ENCODE measurements around the gene SPTAN1.
"Not testable (repeated sequence)": the region's sequence is repeated elsewhere in the genome, so short reads cannot be mapped to it uniquely, and the experiment has no call there.

The SPTAN1 gene

DNA sequence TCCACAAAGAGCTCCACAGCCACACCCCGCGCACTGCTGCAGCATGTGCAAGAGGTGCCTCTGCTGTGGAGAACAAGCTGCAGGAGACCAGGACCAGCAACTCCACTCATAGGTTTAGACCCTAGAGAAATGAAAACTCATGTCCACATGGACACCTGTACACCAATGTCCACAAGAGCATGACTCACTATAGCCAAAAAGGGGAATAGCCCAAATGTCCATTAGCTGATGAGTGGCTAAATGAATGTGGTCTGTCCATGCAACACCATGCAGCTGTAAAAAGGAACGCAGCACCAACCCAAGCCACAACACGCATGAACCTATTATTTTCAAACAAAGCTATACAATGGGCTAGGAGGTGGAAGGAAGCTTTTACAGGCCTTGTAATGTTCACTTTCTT is 86.2 kb downstream of the SPTAN1 start:
- Mint-ChIP-seq H3K4me3 (no peak overlapping the region), H3K36me3 (no peaks in the 10 kb centered on the region), H3K27ac (no peak overlapping the region), H3K4me1 (ENCODE audit: low read depth) (no peaks in the 10 kb centered on the region), H3K27me3 (no peaks in the 10 kb centered on the region), H3K9me3 (ENCODE audit: low read depth) (no peaks in the 10 kb centered on the region)

DNA sequence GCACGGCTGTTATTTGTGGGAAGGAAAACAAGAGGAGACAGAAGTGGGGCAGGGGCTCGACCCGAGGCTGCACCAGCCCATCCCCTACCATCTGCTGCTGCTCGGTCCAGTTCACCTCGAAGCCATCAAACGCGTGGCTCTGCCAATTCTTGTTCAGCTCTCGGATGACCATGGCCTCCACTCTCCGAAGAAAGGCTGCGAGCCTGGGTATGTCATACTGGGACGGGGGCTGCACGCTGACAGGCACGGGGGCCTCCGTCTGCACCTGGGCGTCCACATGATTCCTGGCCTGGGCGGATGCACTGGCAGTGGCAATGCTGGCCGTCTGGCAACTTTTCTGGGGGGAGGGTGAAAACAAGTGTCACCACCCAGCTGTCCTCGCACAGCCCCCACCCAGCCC is 88.2 kb downstream of the SPTAN1 start:
- Mint-ChIP-seq H3K27ac (no peak overlapping the region), H3K27me3 (no peaks in the 10 kb centered on the region)

DNA sequence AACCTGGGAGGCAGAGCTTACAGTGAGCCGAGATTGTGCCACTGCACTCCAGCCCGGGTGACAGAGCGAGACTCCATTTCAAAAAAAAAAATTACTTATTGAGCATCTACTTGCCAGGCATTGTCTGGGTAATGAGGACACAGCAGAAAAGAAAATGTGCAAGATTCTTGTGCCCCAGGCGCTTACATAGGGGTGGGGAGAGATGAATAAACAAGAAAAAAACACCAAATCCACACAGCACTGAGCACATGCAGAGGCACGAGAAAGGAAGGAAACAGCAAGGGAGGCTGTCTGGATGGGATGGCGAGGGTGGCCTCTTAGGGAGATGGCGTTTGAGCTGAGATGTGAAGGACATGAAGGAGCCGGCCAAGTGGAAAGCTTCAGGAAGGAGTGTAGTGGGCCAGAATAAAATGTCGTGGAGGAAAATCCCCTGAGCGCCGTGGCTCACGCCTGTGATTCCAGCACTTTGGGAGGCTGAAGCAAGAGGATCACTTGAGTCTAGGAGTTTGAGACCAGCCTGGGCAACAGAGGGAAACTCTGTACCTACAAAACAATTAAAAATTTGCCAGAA is 90.4 kb downstream of the SPTAN1 start:
- Mint-ChIP-seq H3K9me3 (ENCODE audit: low read depth) (no peaks in the 10 kb centered on the region), H3K36me3 (no peaks in the 10 kb centered on the region), H3K4me1 (ENCODE audit: low read depth) (no peaks in the 10 kb centered on the region), H3K27me3 (no peaks in the 10 kb centered on the region), H3K27ac (no peak overlapping the region), H3K4me3 (no peak overlapping the region)

More for the DNA sequence above, 88.2 kb downstream of the SPTAN1 start:
- Mint-ChIP-seq H3K4me3 (no peak overlapping the region), H3K4me1 (ENCODE audit: low read depth) (no peaks in the 10 kb centered on the region), H3K36me3 (no peaks in the 10 kb centered on the region), H3K9me3 (ENCODE audit: low read depth) (no peaks in the 10 kb centered on the region)

DNA sequence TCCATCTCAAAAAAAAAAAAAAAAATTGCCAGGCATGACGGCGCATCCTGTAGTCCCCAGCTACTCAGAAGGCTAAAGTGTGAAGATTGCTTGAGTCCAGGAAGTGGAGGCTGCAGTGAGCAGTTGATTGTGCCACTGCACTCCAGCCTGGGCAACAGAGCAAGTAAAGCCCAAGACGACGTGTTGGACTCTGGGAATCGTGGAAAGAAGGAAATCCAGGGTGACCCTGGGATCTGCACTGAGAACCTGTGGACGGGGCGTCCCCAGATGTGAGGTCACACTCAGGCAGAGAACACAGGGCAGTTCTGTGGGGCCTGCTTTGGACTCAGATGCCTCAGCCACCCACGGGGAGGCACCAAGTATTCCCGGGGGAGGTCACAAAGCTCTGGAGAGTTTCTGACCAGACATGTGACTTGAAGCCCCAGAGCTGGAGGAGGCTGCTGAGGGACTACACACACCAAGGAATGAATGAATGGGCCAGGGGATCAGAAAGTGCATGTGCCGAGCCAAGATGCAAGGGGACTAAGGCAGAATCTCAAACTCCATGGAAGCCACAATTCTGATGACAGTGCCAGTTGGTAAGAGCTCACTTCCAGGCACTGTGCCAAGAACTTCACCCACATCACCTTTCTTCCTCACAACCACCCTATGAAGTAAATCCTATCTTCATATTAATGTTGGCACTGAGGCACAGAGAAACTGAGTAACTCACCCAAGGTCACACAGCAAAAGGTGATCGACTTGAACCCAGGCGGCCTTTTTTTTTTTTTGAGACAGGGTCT is 91.3 kb downstream of the SPTAN1 start:
- H3K4me3 Mint-ChIP-seq: no peak overlapping the region
- no peaks in the 10 kb centered on the region for H3K27me3 Mint-ChIP-seq
- no peaks in the 10 kb centered on the region for H3K36me3 Mint-ChIP-seq
- H3K4me1 Mint-ChIP-seq (ENCODE audit: low read depth): no peaks in the 10 kb centered on the region
- H3K9me3 Mint-ChIP-seq (ENCODE audit: low read depth): no peaks in the 10 kb centered on the region
- H3K27ac Mint-ChIP-seq: no peak overlapping the region

DNA sequence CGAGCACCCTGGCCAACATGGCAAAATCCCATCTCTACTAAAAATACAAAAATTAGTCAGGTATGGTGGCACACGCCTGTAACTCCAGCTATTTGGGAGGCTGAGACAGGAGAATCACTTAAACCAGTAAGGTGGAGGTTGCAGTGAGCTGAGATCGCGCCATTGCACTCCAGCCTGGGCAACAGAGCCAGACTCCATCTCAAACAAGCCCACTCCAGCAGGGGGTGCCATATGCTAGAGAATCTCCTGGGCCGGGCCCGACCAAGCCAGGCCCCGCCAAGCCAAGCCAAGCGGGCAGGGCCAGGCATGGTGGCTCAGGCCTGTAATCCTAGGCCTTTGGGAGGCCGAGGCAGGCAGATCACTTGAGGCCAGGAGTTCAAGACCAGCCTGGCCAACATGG is 95.8 kb downstream of the SPTAN1 start:
- H3K9me3 Mint-ChIP-seq (ENCODE audit: low read depth); H3K36me3 Mint-ChIP-seq; H3K27me3 Mint-ChIP-seq; H3K4me1 Mint-ChIP-seq (ENCODE audit: low read depth); H3K4me3 Mint-ChIP-seq; H3K27ac Mint-ChIP-seq: not testable (repeated sequence)

- no peaks in the 10 kb centered on the region for H3K27me3 Mint-ChIP-seq
- H3K9me3 Mint-ChIP-seq (ENCODE audit: low read depth): no peaks in the 10 kb centered on the region
- H3K4me3 Mint-ChIP-seq: no peak overlapping the region
- H3K27ac Mint-ChIP-seq: no peak overlapping the region
- H3K4me1 Mint-ChIP-seq (ENCODE audit: low read depth): no peaks in the 10 kb centered on the region
- no peaks in the 10 kb centered on the region for H3K36me3 Mint-ChIP-seq
Observed at GRCh38 chr9:128651798-128652197, 99.4 kb downstream of the SPTAN1 start.

DNA sequence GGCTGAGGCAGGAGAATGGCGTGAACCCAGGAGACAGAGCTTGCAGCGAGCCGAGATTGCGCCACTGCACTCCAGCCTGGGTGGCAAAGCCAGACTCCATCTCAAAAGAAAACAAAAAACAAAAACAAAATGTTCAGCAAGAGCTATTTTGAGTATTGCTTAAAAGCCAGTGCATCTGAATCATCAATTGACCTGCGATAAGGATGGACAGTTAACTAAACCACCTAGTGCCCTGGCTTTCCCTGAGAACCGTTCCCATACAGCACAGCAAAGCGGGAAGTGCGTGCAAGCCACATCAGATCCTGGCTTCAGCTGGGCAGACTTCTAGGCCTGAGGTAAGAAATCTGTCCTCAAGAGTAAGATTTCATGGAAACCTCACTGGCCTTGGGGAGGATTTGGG is 101.5 kb downstream of the SPTAN1 start:
- Mint-ChIP-seq H3K9me3 (ENCODE audit: low read depth) (no peaks in the 10 kb centered on the region), H3K27ac (no peak overlapping the region), H3K4me3 (no peak overlapping the region), H3K36me3 (no peaks in the 10 kb centered on the region), H3K4me1 (ENCODE audit: low read depth) (peaks cover 4% of the 10 kb centered on the region), H3K27me3 (no peaks in the 10 kb centered on the region)

GRCh38 chr9:128654481-128654880 is 102.1 kb downstream of the SPTAN1 start:
- peaks cover 4% of the 10 kb centered on the region for H3K4me1 Mint-ChIP-seq (ENCODE audit: low read depth)
- H3K4me3 Mint-ChIP-seq: peak overlapping the region; percentile 31
- no peak overlapping the region for H3K27ac Mint-ChIP-seq
- no peaks in the 10 kb centered on the region for H3K9me3 Mint-ChIP-seq (ENCODE audit: low read depth)
- H3K27me3 Mint-ChIP-seq: no peaks in the 10 kb centered on the region
- H3K36me3 Mint-ChIP-seq: no peaks in the 10 kb centered on the region

DNA sequence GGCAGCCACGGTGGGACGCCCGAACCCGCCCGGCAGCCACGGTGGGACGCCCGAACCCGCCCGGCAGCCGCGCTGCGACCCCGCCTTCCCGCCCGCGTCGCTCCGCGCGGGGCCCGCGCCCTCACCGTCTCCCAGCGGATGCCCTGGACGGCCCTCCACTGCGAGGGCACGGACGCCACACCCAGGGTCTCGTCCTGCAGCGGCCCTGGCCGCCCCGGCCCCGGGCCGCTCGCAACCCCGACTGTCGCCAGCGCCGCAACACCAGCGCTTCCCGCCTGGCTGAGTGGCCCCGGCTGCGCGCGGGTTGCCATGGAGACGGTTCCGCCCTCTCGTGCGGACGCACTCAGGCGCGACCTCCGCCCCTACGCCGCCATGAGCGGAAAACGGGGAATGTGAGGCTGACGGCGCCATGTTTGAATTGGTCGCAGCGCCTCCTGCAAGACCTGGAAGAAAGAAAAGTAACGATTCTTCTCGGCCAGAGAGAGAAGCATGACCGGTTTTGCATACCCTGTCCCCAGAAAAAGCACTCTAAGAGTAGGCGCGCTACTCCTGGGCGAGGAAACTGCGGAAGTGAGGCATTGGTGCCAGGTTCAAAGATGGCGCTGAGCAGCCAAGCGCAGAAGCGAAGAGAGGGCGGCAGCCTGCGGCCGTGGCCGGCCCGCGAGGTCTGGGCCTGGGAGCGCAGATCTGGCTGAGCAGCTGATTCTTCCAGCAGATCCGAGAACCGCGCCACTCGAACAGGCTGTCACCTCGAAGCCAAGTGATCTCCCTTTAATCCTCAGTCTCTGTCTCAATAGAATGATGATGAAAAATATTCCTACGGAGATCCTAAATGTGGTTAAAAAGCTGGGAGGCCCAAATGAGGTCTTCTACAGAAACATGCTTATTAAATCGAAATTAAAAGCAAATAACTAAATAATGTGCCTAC is 104.3 kb downstream of the SPTAN1 start, which contains the start of gene DYNC2I2:
TSS of gene DYNC2I2 (minus strand) at position 432 of the 928 bp plus-strand sequence. CDS start at position 311, 121 bp downstream.
- Mint-ChIP-seq H3K4me1 (ENCODE audit: low read depth) (peaks cover 4% of the 10 kb centered on the region), H3K27ac (peak within 1 kb of the TSS; percentile 100), H3K4me3 (peak within 1 kb of the TSS; percentile 90), H3K9me3 (ENCODE audit: low read depth) (no peaks in the 10 kb centered on the region), H3K27me3 (no peaks in the 10 kb centered on the region), H3K36me3 (no peaks in the 10 kb centered on the region)

- peak overlapping the region; percentile 100 for H3K27ac Mint-ChIP-seq
- H3K9me3 Mint-ChIP-seq (ENCODE audit: low read depth): no peaks in the 10 kb centered on the region
- H3K36me3 Mint-ChIP-seq: no peaks in the 10 kb centered on the region
- H3K4me3 Mint-ChIP-seq: peak overlapping the region; percentile 90
- H3K4me1 Mint-ChIP-seq (ENCODE audit: low read depth): peaks cover 4% of the 10 kb centered on the region
- H3K27me3 Mint-ChIP-seq: no peaks in the 10 kb centered on the region
Observed at GRCh38 chr9:128657344-128657704, 104.9 kb downstream of the SPTAN1 start.

DNA sequence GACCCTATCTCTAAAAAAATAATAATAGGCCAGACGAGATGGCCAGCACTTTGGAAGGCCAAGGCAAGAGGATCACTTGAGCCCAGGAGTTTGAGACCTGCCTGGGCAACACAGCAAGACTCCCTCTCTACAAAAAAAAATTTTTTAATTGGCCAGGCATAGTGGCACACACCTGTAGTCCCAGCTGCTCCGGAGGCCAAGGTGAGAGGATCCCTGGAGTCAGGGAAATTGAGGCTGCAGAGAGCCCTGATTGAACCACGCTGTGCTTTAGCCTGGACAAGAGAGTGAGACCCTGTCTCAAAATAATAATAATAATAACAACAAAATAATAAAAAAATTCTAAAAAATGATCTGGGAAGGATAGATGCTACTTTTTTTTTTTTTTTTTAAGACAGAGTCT is 105.4 kb downstream of the SPTAN1 start:
- H3K4me3 Mint-ChIP-seq: no peak overlapping the region
- H3K27ac Mint-ChIP-seq: peak overlapping the region; percentile 100
- H3K36me3 Mint-ChIP-seq: no peaks in the 10 kb centered on the region
- H3K4me1 Mint-ChIP-seq (ENCODE audit: low read depth): peaks cover 4% of the 10 kb centered on the region
- no peaks in the 10 kb centered on the region for H3K9me3 Mint-ChIP-seq (ENCODE audit: low read depth)
- no peaks in the 10 kb centered on the region for H3K27me3 Mint-ChIP-seq

GRCh38 chr9:128666481-128666941 is 114.1 kb downstream of the SPTAN1 start:
- not testable (repeated sequence) for H3K4me3 Mint-ChIP-seq; H3K27me3 Mint-ChIP-seq; H3K9me3 Mint-ChIP-seq (ENCODE audit: low read depth); H3K4me1 Mint-ChIP-seq (ENCODE audit: low read depth); H3K27ac Mint-ChIP-seq; H3K36me3 Mint-ChIP-seq

- Mint-ChIP-seq H3K27ac (no peak overlapping the region), H3K4me3 (no peak overlapping the region), H3K4me1 (ENCODE audit: low read depth) (no peaks in the 10 kb centered on the region), H3K9me3 (ENCODE audit: low read depth) (no peaks in the 10 kb centered on the region), H3K27me3 (no peaks in the 10 kb centered on the region), H3K36me3 (no peaks in the 10 kb centered on the region)
Observed at GRCh38 chr9:128669786-128670185, 117.4 kb downstream of the SPTAN1 start.

DNA sequence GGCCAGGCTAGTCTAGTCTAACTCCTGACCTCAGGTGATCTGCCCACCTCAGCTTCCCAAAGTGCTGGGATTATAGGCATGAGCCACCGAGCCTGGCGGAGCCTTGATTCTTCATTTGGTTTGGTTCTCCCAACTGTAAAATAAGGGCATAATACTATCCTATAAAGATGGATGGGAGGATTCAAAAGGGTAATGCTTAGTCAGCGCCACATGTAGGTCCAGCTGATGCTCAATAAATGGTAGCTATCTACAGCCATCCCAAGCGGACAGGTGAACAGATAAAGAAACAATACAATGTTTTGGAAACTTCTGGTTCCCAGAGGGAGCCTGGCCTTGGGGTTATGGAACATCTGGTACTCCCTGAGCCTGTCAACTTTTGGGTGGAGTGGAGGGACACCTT is 123.0 kb downstream of the SPTAN1 start:
- no peak overlapping the region for H3K27ac Mint-ChIP-seq
- no peak overlapping the region for H3K4me3 Mint-ChIP-seq

GRCh38 chr9:128677794-128678193 is 125.4 kb downstream of the SPTAN1 start:
- H3K27ac Mint-ChIP-seq: no peak overlapping the region
- peaks cover 3% of the 10 kb centered on the region for H3K36me3 Mint-ChIP-seq
- H3K27me3 Mint-ChIP-seq: no peaks in the 10 kb centered on the region
- no peak overlapping the region for H3K4me3 Mint-ChIP-seq
- peaks cover 4% of the 10 kb centered on the region for H3K4me1 Mint-ChIP-seq (ENCODE audit: low read depth)
- H3K9me3 Mint-ChIP-seq (ENCODE audit: low read depth): no peaks in the 10 kb centered on the region

More for the DNA sequence above, 123.0 kb downstream of the SPTAN1 start:
- Mint-ChIP-seq H3K9me3 (ENCODE audit: low read depth) (no peaks in the 10 kb centered on the region), H3K36me3 (no peaks in the 10 kb centered on the region), H3K4me1 (ENCODE audit: low read depth) (no peaks in the 10 kb centered on the region), H3K27me3 (no peaks in the 10 kb centered on the region)
